ENCODE measurements around the gene CTLA4. TPM values are rescaled to one million over a fixed set of nuclear protein-coding genes. Genes with fewer than 3 reads are reported as not detected.

The CTLA4 gene
- total RNA-seq, 2 experiments from 2014 or later = not detected

GRCh38 chr2:203835892-203836800 lies 31.4 kb upstream of the CTLA4 start:
- no peak for DNase-seq (ENCODE audit: low spot score)
- no peaks in the 10 kb centered on the region for H4K20me1 ChIP-seq (ENCODE audit: insufficient read depth, low read length)
- no peak overlapping the region for H3K4me2 ChIP-seq (ENCODE audit: low read length)
- no peaks in the 10 kb centered on the region for H3K79me2 ChIP-seq (ENCODE audit: insufficient read depth, low read depth, low read length)
- intact Hi-C loops (cut with micrococcal nuclease; ENCODE audit: unreplicated experiment) = no loop called here
- H3K27ac ChIP-seq (ENCODE audit: low read depth, low read length, poor library complexity, severe bottlenecking) = no peak overlapping the region
- no peaks in the 10 kb centered on the region for H3K9me2 ChIP-seq (ENCODE audit: insufficient read depth, low read length)
- no peaks in the 10 kb centered on the region for H3K4me1 ChIP-seq (ENCODE audit: insufficient read depth, low read length, poor library complexity, severe bottlenecking)
- H3K9me3 ChIP-seq (ENCODE audit: low read length) = no peaks in the 10 kb centered on the region
- H3K4me3 ChIP-seq (ENCODE audit: low read depth, low read length, poor library complexity, severe bottlenecking) = no peak overlapping the region
- ChIA-PET POLR2A (interaction anchor here (1.1 kb wide), 1 partner anchor 32 kb away, joined by 3 read pairs; no protein-coding TSS in a partner anchor), CTCF (ENCODE audit: unreplicated experiment) (no interaction called here)
- no peak overlapping the region for H2AFZ ChIP-seq (ENCODE audit: low read length)
- TF ChIP-seq EZH2phosphoT487 (IDR thresholded peaks at IDR 0.05; ENCODE audit: borderline replicate concordance, low read depth, low read length) = no peak
- TF ChIP-seq, protein P1, sequence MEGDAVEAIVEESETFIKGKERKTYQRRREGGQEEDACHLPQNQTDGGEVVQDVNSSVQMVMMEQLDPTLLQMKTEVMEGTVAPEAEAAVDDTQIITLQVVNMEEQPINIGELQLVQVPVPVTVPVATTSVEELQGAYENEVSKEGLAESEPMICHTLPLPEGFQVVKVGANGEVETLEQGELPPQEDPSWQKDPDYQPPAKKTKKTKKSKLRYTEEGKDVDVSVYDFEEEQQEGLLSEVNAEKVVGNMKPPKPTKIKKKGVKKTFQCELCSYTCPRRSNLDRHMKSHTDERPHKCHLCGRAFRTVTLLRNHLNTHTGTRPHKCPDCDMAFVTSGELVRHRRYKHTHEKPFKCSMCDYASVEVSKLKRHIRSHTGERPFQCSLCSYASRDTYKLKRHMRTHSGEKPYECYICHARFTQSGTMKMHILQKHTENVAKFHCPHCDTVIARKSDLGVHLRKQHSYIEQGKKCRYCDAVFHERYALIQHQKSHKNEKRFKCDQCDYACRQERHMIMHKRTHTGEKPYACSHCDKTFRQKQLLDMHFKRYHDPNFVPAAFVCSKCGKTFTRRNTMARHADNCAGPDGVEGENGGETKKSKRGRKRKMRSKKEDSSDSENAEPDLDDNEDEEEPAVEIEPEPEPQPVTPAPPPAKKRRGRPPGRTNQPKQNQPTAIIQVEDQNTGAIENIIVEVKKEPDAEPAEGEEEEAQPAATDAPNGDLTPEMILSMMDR (conservative IDR thresholded peaks at IDR 0.05; ENCODE audit: low read length) = no peak
- no TSS peak for BruUV-seq (replicated peaks)
- no peaks in the 10 kb centered on the region for H3K36me3 ChIP-seq (ENCODE audit: insufficient read depth, low read length)

GRCh38 chr2:203840655-203841205 lies 26.8 kb upstream of the CTLA4 start:
- no peak for DNase-seq (ENCODE audit: low spot score)
- BruUV-seq (replicated peaks) = no TSS peak

GRCh38 chr2:203841654-203842053 lies 25.9 kb upstream of the CTLA4 start:
- no peak overlapping the region for H3K4me2 ChIP-seq (ENCODE audit: low read length)
- no peaks in the 10 kb centered on the region for H3K79me2 ChIP-seq (ENCODE audit: insufficient read depth, low read depth, low read length)
- BruUV-seq (replicated peaks) = no TSS peak
- TF ChIP-seq, protein P1 (conservative IDR thresholded peaks at IDR 0.05; ENCODE audit: low read length) = no peak
- TF ChIP-seq EZH2phosphoT487 (IDR thresholded peaks at IDR 0.05; ENCODE audit: borderline replicate concordance, low read depth, low read length) = no peak
- POLR2A ChIA-PET = no interaction called here
- H3K4me1 ChIP-seq (ENCODE audit: insufficient read depth, low read length, poor library complexity, severe bottlenecking) = no peaks in the 10 kb centered on the region
- no peaks in the 10 kb centered on the region for H4K20me1 ChIP-seq (ENCODE audit: insufficient read depth, low read length)
- no peak overlapping the region for H3K27ac ChIP-seq (ENCODE audit: low read depth, low read length, poor library complexity, severe bottlenecking)
- H2AFZ ChIP-seq (ENCODE audit: low read length) = no peak overlapping the region
- DNase-seq (ENCODE audit: low spot score) = no peak
- CTCF ChIA-PET (ENCODE audit: unreplicated experiment) = no interaction called here
- H3K9me2 ChIP-seq (ENCODE audit: insufficient read depth, low read length) = no peaks in the 10 kb centered on the region
- intact Hi-C loops (cut with micrococcal nuclease; ENCODE audit: unreplicated experiment) = no loop called here
- H3K36me3 ChIP-seq (ENCODE audit: insufficient read depth, low read length) = no peaks in the 10 kb centered on the region
- no peaks in the 10 kb centered on the region for H3K9me3 ChIP-seq (ENCODE audit: low read length)
- H3K4me3 ChIP-seq (ENCODE audit: low read depth, low read length, poor library complexity, severe bottlenecking) = no peak overlapping the region

More at GRCh38 chr2:203840655-203841205, 26.8 kb upstream of the CTLA4 start:
- H4K20me1 ChIP-seq (ENCODE audit: insufficient read depth, low read length) = no peaks in the 10 kb centered on the region
- intact Hi-C loops (cut with micrococcal nuclease; ENCODE audit: unreplicated experiment) = no loop called here
- H3K4me1 ChIP-seq (ENCODE audit: insufficient read depth, low read length, poor library complexity, severe bottlenecking) = no peaks in the 10 kb centered on the region
- CTCF ChIA-PET (ENCODE audit: unreplicated experiment) = no interaction called here
- no peaks in the 10 kb centered on the region for H3K79me2 ChIP-seq (ENCODE audit: insufficient read depth, low read depth, low read length)
- no peak overlapping the region for H3K4me3 ChIP-seq (ENCODE audit: low read depth, low read length, poor library complexity, severe bottlenecking)
- no peaks in the 10 kb centered on the region for H3K9me3 ChIP-seq (ENCODE audit: low read length)
- no peaks in the 10 kb centered on the region for H3K9me2 ChIP-seq (ENCODE audit: insufficient read depth, low read length)
- H3K4me2 ChIP-seq (ENCODE audit: low read length) = no peak overlapping the region
- H3K36me3 ChIP-seq (ENCODE audit: insufficient read depth, low read length) = no peaks in the 10 kb centered on the region
- POLR2A ChIA-PET = no interaction called here
- no peak for TF ChIP-seq EZH2phosphoT487 (IDR thresholded peaks at IDR 0.05; ENCODE audit: borderline replicate concordance, low read depth, low read length)
- no peak overlapping the region for H2AFZ ChIP-seq (ENCODE audit: low read length)
- no peak overlapping the region for H3K27ac ChIP-seq (ENCODE audit: low read depth, low read length, poor library complexity, severe bottlenecking)

Data from OCI-LY7 (cell line).